Esophagus squamous epithelium (tissue), 5 donors: ENCODE data around the gene S100A10. TPM values are rescaled to one million over a fixed set of nuclear protein-coding genes. Genes with fewer than 3 reads are reported as not detected.
A peak's percentile ranks its signal among the peaks of the same experiment; 100 is the strongest.

Source experiments
- DNase-seq: peaks from one replicate; lab custom pipeline; 2025; lab: John Stamatoyannopoulos, UW
- H3K27ac ChIP-seq, 4 donors: fragments of 200-600 bp; sonication (generic); one replicate each; pipeline ENCODE4 v1.5.1; 2016 to 2019; ENCODE audit warnings: mild to moderate bottlenecking in 1 of 4
- H3K27me3 ChIP-seq, 4 donors: fragments of 200-600 bp; sonication (generic); 1 replicate in 3 of 4; 2 replicates in 1 of 4; pipeline versions ENCODE4 v1.5.1 to v1.6.0; 2017 to 2021; ENCODE audit warnings: antibody characterized with exemption in 1 of 4
- H3K36me3 ChIP-seq, 3 donors: fragments of 200-600 bp; sonication (generic); one replicate each; pipeline ENCODE4 v1.5.1; 2016 to 2019
- H3K4me1 ChIP-seq, 3 donors: fragments of 200-600 bp; sonication (generic); one replicate each; pipeline ENCODE4 v1.5.1; 2017 to 2019
- H3K4me3 ChIP-seq, 4 donors: fragments of 200-600 bp; sonication (generic); 1 replicate in 3 of 4; 2 replicates in 1 of 4; pipeline ENCODE4 v1.5.1; 2016 to 2019; ENCODE audit warnings: mild to moderate bottlenecking in 2 of 4, moderate library complexity in 1 of 4
- H3K9me3 ChIP-seq, 3 donors: fragments of 200-600 bp; sonication (generic); one replicate each; pipeline ENCODE4 v1.5.1; 2016 to 2019
- CTCF ChIP-seq, 6 experiments: fragments of 450-650 bp in 4 of 6; fragments of 200-600 bp in 2 of 6; sonication (generic) in 2 of 6; IDR thresholded peaks; one replicate each; pipeline ENCODE4 v1.5.1; 2016 to 2019; ENCODE audit warnings: antibody characterized with exemption in 6 of 6, mild to moderate bottlenecking in 4 of 6, moderate library complexity in 4 of 6
- POLR2A ChIP-seq, 4 donors: fragments of 450-650 bp; IDR thresholded peaks; one replicate each; pipeline ENCODE4 v1.6.1; 2017; ENCODE audit warnings: antibody characterized with exemption in 4 of 4, mild to moderate bottlenecking in 4 of 4, moderate library complexity in 3 of 4
- WGBS, 2 donors: methylation state at CpG; one replicate each; pipeline ENCODE4 v1.1.5; 2018; 5-methylcytosine and 5-hydroxymethylcytosine counted together
- intact Hi-C: fragments of 100-400 bp; cut with DNase I; formaldehyde crosslinking; loops from one replicate; pipeline ENCODE4 v1.15.0; 2022
- total RNA-seq, 4 donors: library from RNA; depleted of rRNA; stranded (reverse); fragments of >200 nt; gene quantifications; one replicate each; pipeline ENCODE4 v1.1.0, GENCODE V29; 2016
- donor health status: DM: yes; HTN: yes; CAD: no.

S100A10 gene
- total RNA-seq, 4 donors from 2014 or later: 301 to 611 (median 447) TPM

- no peak for TF ChIP-seq CTCF (IDR thresholded peaks at IDR 0.05)
- peak in 3 of 4 donors; percentile 91 to 97 (median 94) for TF ChIP-seq POLR2A (IDR thresholded peaks at IDR 0.05)
- Histone ChIP-seq H3K36me3 (peaks cover 19 to 28% (median 23%) of the 10 kb centered on the region in 3 donors), H3K9me3 (no peaks in the 10 kb centered on the region), H3K27ac (peak within 1 kb of the TSS; percentile 92 to 99 (median 97)), H3K4me1 (peaks cover 23 to 79% (median 29%) of the 10 kb centered on the region in 3 donors), H3K27me3 (no peaks in the 10 kb centered on the region), H3K4me3 (peak within 1 kb of the TSS; percentile 62 to 84 (median 77))
- peak; percentile 27 for DNase-seq
- intact Hi-C loops: no loop called here
- WGBS, 2 donors: 1% methylated on average over 43 to 46 of the region's 53 CpGs
These were observed 42.9 kb upstream of the S100A10 start, which contains the start of gene S100A11 for GRCh38 chr1:152036267-152037216. Gene S100A11, minus strand, starts transcription at chr1:152037004. Its CDS starts 89 bp downstream, at chr1:152036915.

- Histone ChIP-seq H3K9me3 (no peaks in the 10 kb centered on the region), H3K27ac (peak overlapping the region; percentile 92 to 99 (median 97)), H3K4me3 (peak overlapping the region; percentile 62 to 84 (median 77)), H3K4me1 (peaks cover 23 to 79% (median 29%) of the 10 kb centered on the region in 3 donors), H3K27me3 (no peaks in the 10 kb centered on the region), H3K36me3 (peaks cover 22 to 37% (median 23%) of the 10 kb centered on the region in 3 donors)
- 5 to 10% methylated on average over 17 of the region's 17 CpGs for WGBS, 2 donors
- DNase-seq: no peak
- intact Hi-C loops: no loop called here
- no peak for TF ChIP-seq CTCF (IDR thresholded peaks at IDR 0.05)
These were observed 42.0 kb upstream of the S100A10 start for GRCh38 chr1:152035539-152036266.

GRCh38 chr1:152034654-152035538, 41.2 kb upstream of the S100A10 start:
- H3K9me3 ChIP-seq: no peaks in the 10 kb centered on the region
- 1 to 8% methylated on average over 8 of the region's 8 CpGs for WGBS, 2 donors
- H3K27me3 ChIP-seq: no peaks in the 10 kb centered on the region
- peaks cover 22 to 45% (median 23%) of the 10 kb centered on the region in 3 donors for H3K36me3 ChIP-seq
- H3K4me3 ChIP-seq: peak overlapping the region; percentile 62 to 84 (median 77)
- H3K27ac ChIP-seq: peak overlapping the region; percentile 92 to 99 (median 97)
- peak; percentile 43 to 88 (median 82) for TF ChIP-seq CTCF (IDR thresholded peaks at IDR 0.05)
- peak in 2 of 4 donors; percentile 7 to 57 for TF ChIP-seq POLR2A (IDR thresholded peaks at IDR 0.05)
- DNase-seq: no peak
- intact Hi-C loops: no loop called here
- peaks cover 24 to 75% (median 24%) of the 10 kb centered on the region in 3 donors for H3K4me1 ChIP-seq

GRCh38 chr1:152034324-152034653, 40.6 kb upstream of the S100A10 start:
- Histone ChIP-seq H3K4me3 (peak overlapping the region; percentile 62 to 84 (median 77)), H3K9me3 (no peaks in the 10 kb centered on the region), H3K27me3 (no peaks in the 10 kb centered on the region), H3K4me1 (peaks cover 24 to 75% (median 27%) of the 10 kb centered on the region in 3 donors), H3K36me3 (peaks cover 22 to 45% (median 23%) of the 10 kb centered on the region in 3 donors), H3K27ac (peak overlapping the region; percentile 92 to 99 (median 97))
- TF ChIP-seq CTCF (IDR thresholded peaks at IDR 0.05) (no peak), POLR2A (IDR thresholded peaks at IDR 0.05) (no peak)
- intact Hi-C loops: no loop called here
- DNase-seq: no peak
- 29 to 38% methylated on average over 1 of the region's 1 CpG for WGBS, 2 donors
